HS-5 (cell line): ENCODE results near the gene ADRA2B.

Source experiments
- DNase-seq: peaks from one replicate; pipeline ENCODE4 v3.0.0-alpha.2; 2012; ENCODE audit warnings: low read depth

The ADRA2B gene

DNA sequence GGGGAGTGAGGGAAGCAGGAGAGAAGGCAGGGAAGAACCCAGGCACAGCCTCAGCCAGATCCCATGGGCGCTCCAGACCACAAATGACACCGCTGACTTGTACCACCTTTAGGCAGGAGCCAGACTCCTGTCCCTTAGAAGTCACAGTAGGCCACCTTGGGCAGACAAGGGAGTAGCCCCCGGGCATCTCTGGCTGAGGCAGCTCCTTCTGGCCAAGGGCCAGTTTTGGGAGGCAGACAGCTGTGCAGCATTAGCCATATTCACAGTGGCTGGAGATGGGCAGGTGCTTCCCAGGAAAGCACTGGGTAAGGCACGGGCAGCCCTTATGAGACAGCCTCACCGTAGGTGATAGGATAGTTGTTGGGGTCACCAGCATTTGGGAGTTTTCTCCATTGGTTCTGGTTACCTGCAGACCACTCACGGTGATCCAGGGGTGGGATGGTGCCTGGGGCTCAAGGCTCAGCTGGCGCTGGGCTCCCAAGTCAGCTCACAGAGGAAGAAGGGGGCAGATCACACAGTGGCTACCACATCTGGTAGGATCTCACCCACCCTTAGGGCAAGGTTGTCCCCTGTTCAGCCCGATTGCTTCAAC lies 19.9 kb upstream of the ADRA2B start:
- DNase-seq = no peak

DNA sequence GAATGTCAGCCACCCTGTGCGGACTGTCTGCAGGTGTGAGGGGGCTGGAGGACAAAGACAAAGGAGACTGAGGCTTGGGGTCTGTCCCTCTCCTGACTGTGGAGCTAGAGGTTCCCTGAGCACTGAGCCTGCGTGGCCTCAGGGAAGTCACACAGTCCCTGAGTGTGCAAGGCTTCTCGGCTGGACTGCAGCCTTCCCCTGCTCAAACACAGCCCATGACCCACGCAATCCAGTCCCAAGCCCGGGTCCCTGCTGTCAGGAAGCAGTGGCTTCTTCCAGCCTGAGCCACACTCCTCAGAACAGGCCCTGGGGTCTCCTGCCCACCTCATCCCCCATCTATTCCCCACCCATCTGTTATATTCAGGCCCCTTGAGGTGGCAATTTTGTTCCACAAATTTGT lies 19.2 kb upstream of the ADRA2B start:
- no peak for DNase-seq

DNA sequence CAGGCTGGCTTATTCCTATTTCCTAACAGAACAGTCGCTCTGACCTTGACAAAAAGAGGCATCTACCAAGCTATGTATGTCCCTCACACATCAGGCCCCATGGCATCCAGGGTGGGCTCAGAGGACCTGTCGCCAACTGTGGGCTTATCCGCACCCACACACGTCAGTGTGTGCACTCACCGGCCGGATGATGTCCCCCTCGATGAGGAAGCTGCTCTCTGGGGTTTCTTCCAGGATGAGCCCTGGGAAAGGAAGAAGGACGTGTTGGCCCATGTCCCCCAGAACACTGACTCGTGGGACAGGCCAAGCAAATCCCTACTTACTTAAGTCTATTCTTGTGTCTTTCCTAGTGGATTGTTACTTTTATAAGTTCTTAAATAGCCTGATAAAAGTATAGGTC lies 18.8 kb upstream of the ADRA2B start:
- no peak for DNase-seq

DNA sequence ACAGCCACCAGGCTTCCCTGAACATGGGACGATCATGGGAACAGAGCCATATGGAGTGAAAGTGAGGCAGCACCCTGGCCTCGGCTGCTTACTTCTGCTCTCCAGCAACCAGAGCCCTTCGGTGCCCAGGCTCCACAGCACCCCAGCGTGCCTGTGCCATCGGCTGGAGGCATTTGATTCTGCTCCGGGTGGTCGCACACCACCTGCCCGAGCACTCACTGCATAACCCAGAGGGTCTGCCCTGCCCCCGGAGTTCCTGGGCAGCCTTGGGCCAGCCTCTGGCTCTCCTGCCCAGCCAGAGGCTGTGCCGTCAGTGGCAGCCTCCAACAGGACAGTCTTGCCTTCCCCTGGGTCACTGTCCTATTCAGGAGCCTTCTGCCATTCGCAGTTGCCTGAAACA lies 18.1 kb upstream of the ADRA2B start:
- no peak for DNase-seq

- DNase-seq = no peak
Observed at GRCh38 chr2:96131813-96132745, 15.7 kb upstream of the ADRA2B start.

- no peak for DNase-seq
Observed at GRCh38 chr2:96131152-96131812, 14.9 kb upstream of the ADRA2B start.

- DNase-seq = no peak
Observed at GRCh38 chr2:96130483-96130882, 14.1 kb upstream of the ADRA2B start.

- DNase-seq = no peak
Observed at GRCh38 chr2:96129528-96130120, 13.3 kb upstream of the ADRA2B start.

DNA sequence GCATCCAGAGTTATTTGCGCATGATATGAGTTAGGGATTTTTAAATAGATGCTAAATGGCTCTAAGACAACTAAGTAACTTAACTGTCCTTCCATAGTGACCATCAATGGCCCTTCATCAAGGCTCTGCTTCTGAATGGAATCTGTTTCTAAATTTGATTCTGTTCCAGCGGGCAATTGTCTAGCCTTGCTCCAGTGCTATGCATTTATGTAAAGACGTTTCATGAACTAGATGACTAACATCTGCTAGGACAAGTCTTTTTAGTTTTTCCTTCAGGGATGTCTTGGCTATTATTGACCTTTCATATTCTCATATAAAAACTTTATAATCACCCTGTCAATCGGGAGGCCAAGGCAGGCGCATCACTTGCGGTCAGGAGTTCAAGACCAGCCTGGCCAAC lies 12.1 kb upstream of the ADRA2B start:
- DNase-seq = no peak

GRCh38 chr2:96124406-96125265 lies 8.3 kb upstream of the ADRA2B start:
- no peak for DNase-seq

- no peak for DNase-seq
Observed at GRCh38 chr2:96123936-96124335, 7.6 kb upstream of the ADRA2B start.

DNA sequence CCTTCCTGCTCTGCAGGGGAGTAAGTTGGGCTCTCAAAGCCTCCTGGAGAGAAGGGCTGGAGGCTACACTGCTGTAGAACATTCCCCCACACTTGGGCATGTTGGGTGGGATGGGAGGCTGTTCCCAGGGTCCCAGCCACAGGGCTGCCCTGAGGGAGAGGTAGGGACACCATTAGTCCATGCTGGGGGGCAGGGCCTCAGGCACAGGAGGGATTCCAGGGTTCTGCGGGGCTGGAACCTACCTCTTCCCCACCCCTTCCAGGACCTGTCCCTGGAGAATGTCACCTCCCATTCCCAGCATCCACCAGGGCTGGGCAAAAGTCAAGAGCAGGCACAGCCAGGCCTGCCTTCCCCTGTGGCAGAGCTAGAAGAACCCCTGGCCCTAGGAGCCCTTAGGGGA lies 6.9 kb upstream of the ADRA2B start:
- DNase-seq = no peak

DNA sequence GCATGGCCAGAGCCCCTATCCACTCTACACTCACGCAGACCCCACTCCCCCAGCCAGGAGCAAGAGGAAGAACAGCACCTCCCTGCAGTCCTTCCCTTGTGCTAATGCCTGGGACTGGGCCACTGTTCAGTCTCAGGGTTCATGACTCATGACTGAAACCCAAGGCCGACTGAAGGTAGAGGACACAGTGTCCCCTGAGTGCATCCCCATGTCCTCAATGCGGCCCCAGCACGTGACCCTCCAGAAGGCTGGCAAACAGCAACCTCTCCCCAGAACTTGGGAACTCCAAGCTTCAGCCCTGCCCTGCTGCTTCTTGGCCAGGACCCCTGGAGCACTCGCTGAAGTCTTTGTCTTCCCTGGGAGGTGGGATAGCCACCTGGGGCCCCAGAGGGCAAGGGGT lies 6.0 kb upstream of the ADRA2B start:
- DNase-seq = no peak

GRCh38 chr2:96121414-96121813 lies 5.0 kb upstream of the ADRA2B start:
- DNase-seq = no peak

DNA sequence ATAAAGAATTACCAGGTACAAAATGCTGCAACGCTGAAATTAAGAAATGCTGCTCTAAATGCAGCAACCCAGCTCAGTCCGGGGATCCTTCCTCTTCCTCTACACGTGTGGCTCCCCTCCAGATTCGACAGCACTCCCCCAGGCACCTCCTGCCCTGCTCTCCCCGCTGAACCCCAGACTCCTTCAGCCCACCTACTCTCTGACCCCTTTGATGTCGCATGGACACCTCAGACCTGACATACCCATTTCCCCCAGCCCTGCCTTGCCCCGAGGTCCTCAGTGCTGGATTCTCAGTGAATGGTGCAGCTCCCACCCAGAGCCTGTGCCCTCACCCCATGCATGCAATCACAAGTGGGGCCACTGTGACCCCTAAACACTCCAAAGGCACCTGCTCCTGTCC lies 4.6 kb upstream of the ADRA2B start:
- no peak for DNase-seq

DNA sequence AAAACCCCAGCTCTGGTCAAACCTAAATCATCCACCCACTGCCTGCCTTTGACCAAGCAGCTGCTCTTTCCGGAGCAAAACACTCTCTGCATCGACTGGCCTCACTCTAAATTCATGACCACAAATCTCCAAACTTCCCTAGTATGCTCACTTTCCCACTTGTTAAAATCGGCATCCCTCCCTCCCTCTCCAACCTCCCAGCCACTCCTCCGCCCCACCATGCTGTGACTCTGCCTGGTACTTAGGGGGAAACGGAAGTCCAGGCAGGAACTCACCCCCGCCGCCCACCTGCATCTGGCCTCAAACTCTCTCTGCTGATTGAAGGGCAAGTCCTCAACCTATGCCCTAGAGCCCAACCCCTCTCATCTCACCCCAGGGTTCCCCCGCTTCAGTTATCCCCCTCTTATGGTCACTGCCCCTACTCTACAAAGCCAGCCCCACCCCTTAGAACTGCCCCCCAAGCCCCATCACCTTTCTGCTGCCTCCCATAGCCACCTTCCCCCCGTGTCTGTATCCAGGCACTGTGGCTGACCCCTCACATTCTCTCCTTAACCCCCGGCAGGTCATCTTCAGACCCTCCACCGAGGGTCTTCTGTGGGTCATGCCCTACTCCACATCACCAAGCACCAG lies 3.8 kb upstream of the ADRA2B start:
- DNase-seq = no peak

GRCh38 chr2:96119389-96119751 lies 3.0 kb upstream of the ADRA2B start:
- DNase-seq = no peak

DNA sequence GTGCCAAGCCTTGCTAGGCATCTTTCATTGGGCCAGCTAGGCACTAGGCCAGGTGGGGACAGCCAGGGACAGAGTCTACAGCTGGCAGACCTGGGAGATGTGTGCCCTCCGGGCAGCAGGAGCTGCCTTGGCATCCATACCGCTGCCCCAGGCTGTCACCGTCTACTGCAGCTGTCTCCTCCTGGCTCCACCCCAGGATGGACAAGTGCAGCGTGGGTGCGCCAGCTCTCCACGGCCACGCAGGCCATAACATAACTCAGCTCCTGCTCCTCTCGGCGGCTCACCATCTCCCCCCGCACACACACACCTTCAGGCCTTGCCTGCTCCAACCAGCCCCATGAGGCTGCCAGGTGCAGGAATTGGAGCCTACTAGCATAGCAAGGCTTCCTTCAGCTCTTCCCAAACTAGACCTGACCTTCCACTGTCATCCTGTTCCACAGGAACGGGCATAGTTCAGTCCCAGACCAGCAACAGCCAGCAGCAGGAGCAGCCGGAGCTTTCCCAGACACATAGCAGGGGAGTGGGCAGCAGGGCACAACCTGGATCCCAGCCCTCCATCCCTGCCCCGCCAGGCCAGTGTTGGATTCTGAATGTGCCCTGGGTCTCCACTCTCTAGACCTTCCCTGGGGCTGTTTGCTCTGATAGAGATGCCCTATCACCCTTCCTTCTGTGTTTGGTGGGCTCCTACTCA lies 2.5 kb upstream of the ADRA2B start:
- DNase-seq = no peak

- DNase-seq = no peak
Observed at GRCh38 chr2:96117701-96118588, 1.6 kb upstream of the ADRA2B start.
